Measurements from ENCODE around the gene TNS4.

DNA sequence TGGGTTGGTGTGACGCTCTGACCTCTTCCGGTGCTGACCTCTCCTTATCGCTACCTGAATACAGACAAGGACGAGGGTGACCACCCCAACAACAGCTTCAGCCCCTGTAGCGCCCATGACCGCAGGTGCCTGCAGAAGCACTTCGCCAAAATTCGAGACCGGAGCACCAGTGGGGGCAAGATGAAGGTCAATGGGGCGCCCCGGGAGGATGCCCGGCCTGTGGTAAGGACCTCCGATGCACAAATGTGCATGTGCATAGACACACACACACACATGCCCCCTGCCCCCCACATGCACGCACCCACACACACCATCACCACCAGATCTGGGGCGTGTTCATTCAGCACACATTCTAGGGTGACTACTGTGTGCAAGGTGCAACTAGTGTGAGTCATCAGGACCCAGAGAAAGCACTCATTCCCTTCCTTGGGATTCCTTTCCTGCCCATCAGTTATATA, 48.5 kb downstream of the TNS4 start:
- TF ChIP-seq, protein P1, sequence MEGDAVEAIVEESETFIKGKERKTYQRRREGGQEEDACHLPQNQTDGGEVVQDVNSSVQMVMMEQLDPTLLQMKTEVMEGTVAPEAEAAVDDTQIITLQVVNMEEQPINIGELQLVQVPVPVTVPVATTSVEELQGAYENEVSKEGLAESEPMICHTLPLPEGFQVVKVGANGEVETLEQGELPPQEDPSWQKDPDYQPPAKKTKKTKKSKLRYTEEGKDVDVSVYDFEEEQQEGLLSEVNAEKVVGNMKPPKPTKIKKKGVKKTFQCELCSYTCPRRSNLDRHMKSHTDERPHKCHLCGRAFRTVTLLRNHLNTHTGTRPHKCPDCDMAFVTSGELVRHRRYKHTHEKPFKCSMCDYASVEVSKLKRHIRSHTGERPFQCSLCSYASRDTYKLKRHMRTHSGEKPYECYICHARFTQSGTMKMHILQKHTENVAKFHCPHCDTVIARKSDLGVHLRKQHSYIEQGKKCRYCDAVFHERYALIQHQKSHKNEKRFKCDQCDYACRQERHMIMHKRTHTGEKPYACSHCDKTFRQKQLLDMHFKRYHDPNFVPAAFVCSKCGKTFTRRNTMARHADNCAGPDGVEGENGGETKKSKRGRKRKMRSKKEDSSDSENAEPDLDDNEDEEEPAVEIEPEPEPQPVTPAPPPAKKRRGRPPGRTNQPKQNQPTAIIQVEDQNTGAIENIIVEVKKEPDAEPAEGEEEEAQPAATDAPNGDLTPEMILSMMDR (IDR thresholded peaks at IDR 0.05): no peak
- no peak for TF ChIP-seq POLR2A (IDR thresholded peaks at IDR 0.05)

All from lower leg skin (tissue), 3 donors.